OCI-LY7 (cell line): Measurements from ENCODE around the gene NOP56.

Source experiments
- EZH2phosphoT487 ChIP-seq: fragments of 200-600 bp; sonication (generic); IDR thresholded peaks from 2 replicates; pipeline ENCODE4 v1.6.1; 2018; ENCODE audit warnings: low read depth, borderline replicate concordance, mild to moderate bottlenecking, mixed run types, antibody characterized with exemption, low read length, moderate library complexity, mixed read lengths
- TF ChIP-seq, protein P1 (sequence below): fragments of 200-600 bp; sonication (generic); conservative IDR thresholded peaks from 2 replicates; pipeline ENCODE4 v1.5.1; 2014; ENCODE audit warnings: mild to moderate bottlenecking, antibody characterized with exemption, low read length, moderate library complexity, mixed read lengths

DNA sequence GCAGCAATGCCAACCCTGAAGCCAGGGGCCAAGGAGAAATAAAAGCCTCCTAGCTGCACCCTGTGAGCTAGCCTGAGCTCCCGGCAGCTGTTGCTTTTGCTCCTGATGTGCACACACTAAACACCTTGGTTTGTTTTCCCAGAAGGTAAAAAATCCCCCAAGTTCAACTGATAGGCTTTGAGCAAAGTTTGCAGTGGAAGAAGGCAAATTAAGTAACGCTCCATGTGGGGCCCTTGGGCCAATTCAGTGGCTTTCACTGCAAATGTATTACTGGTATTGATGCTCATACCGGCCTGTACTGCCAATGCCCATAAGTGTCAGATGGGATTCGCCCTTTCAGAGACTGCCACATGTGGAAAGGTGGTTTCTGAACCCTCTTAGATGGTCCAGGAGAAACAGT is 21.0 kb downstream of the NOP56 start:
- TF ChIP-seq, protein P1, sequence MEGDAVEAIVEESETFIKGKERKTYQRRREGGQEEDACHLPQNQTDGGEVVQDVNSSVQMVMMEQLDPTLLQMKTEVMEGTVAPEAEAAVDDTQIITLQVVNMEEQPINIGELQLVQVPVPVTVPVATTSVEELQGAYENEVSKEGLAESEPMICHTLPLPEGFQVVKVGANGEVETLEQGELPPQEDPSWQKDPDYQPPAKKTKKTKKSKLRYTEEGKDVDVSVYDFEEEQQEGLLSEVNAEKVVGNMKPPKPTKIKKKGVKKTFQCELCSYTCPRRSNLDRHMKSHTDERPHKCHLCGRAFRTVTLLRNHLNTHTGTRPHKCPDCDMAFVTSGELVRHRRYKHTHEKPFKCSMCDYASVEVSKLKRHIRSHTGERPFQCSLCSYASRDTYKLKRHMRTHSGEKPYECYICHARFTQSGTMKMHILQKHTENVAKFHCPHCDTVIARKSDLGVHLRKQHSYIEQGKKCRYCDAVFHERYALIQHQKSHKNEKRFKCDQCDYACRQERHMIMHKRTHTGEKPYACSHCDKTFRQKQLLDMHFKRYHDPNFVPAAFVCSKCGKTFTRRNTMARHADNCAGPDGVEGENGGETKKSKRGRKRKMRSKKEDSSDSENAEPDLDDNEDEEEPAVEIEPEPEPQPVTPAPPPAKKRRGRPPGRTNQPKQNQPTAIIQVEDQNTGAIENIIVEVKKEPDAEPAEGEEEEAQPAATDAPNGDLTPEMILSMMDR: no peak
- no peak for TF ChIP-seq EZH2phosphoT487
